ENCODE data around the gene ITPRIP. TPM values are rescaled to one million over a fixed set of nuclear protein-coding genes. Genes with fewer than 3 reads are reported as not detected.

Gene ITPRIP
- total RNA-seq, 4 donors from 2014 or later = 22.6 to 58.2 (median 39.9) TPM

DNA sequence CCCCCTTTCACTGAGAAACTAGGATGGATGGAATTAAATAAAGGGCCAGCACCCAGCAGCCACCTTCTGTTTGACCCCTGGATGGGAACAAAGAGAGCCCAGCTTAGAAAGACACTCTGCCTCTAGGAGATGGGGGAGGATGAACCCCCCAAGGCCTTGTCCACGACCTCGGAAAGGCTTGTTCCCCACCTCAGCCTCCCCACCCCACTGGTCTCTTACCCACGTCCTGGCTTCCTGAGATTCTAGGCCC lies 9.7 kb downstream of the ITPRIP start:
- TF ChIP-seq POLR2A (IDR thresholded peaks at IDR 0.05) = no peak
- TF ChIP-seq EP300 (IDR thresholded peaks at IDR 0.05) = no peak
- TF ChIP-seq, protein P1, sequence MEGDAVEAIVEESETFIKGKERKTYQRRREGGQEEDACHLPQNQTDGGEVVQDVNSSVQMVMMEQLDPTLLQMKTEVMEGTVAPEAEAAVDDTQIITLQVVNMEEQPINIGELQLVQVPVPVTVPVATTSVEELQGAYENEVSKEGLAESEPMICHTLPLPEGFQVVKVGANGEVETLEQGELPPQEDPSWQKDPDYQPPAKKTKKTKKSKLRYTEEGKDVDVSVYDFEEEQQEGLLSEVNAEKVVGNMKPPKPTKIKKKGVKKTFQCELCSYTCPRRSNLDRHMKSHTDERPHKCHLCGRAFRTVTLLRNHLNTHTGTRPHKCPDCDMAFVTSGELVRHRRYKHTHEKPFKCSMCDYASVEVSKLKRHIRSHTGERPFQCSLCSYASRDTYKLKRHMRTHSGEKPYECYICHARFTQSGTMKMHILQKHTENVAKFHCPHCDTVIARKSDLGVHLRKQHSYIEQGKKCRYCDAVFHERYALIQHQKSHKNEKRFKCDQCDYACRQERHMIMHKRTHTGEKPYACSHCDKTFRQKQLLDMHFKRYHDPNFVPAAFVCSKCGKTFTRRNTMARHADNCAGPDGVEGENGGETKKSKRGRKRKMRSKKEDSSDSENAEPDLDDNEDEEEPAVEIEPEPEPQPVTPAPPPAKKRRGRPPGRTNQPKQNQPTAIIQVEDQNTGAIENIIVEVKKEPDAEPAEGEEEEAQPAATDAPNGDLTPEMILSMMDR (IDR thresholded peaks at IDR 0.05) = no peak
- 0 to 13% methylated on average over 3 of the region's 3 CpGs for WGBS, 2 donors
- Histone ChIP-seq H3K4me1 (peaks cover 3 to 100% (median 100%) of the 10 kb centered on the region in 4 donors), H3K27me3 (no peaks in the 10 kb centered on the region), H3K9me3 (no peaks in the 10 kb centered on the region), H3K36me3 (no peaks in the 10 kb centered on the region), H3K4me3 (peak overlapping the region; percentile 5 to 36 (median 12)), H3K27ac (peak overlapping the region; percentile 79 to 98 (median 92))
- DNase-seq (ENCODE audit: low spot score in 2 of 2) = no peak

GRCh38 chr10:104327745-104328645 lies 10.3 kb downstream of the ITPRIP start:
- Histone ChIP-seq H3K9me3 (no peaks in the 10 kb centered on the region), H3K4me1 (peaks cover 3 to 100% (median 100%) of the 10 kb centered on the region in 4 donors), H3K27me3 (no peaks in the 10 kb centered on the region), H3K4me3 (peak overlapping the region; percentile 5 to 36 (median 22)), H3K27ac (peak overlapping the region; percentile 79 to 98 (median 92)), H3K36me3 (no peaks in the 10 kb centered on the region)
- 9 to 17% methylated on average over 16 to 20 of the region's 20 CpGs for WGBS, 2 donors
- peak in 1 of 2 donors; percentile 16 for DNase-seq (ENCODE audit: low spot score in 2 of 2)
- TF ChIP-seq, protein P1 (IDR thresholded peaks at IDR 0.05) = no peak
- peak in 1 of 2 donors; percentile 61 for TF ChIP-seq POLR2A (IDR thresholded peaks at IDR 0.05)
- peak in 1 of 2 donors; percentile 93 for TF ChIP-seq EP300 (IDR thresholded peaks at IDR 0.05)

DNA sequence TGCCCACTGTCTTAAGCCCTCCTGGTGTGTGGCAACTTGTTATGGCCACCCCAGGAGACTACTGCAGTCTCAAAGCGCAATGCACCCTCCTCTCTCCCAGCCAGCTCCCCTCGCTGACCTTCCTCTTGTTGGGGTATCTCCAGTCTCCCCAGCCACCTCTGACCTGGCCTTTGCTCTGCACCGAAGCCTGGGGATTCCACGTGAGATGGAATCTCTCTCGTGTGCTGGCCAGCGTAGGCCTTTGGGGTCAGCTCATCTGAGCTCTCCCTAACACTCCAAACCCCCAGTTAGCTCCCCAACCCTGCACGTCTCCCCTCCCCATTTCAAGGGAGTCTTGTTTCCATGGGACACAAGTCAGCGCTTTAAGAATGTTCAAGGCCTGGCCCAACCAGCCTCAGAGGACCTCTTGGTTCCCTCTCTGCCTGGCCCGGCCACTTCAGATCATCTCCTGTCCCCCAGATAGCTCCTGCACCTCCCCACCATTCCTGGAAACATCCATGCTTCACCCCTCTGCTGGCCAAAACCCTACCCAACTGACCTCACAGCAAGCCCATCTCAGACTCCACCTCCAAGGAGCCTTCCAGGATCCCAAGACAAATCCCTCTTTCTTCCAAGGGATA lies 11.2 kb downstream of the ITPRIP start:
- H3K27me3 ChIP-seq = no peaks in the 10 kb centered on the region
- H3K36me3 ChIP-seq = no peaks in the 10 kb centered on the region
- WGBS, 2 donors = 80 to 86% methylated on average over 9 of the region's 9 CpGs
- no peaks in the 10 kb centered on the region for H3K9me3 ChIP-seq
- DNase-seq (ENCODE audit: low spot score in 2 of 2) = peak in 1 of 2 donors; percentile 4
- H3K27ac ChIP-seq = peak overlapping the region; percentile 79 to 98 (median 92)
- H3K4me3 ChIP-seq = peak overlapping the region in 1 of 4 donors; percentile 36
- TF ChIP-seq EP300 (IDR thresholded peaks at IDR 0.05) (no peak), POLR2A (IDR thresholded peaks at IDR 0.05) (no peak)
- TF ChIP-seq, protein P1 (IDR thresholded peaks at IDR 0.05) = no peak
- H3K4me1 ChIP-seq = peaks cover 3 to 100% (median 100%) of the 10 kb centered on the region in 4 donors

DNA sequence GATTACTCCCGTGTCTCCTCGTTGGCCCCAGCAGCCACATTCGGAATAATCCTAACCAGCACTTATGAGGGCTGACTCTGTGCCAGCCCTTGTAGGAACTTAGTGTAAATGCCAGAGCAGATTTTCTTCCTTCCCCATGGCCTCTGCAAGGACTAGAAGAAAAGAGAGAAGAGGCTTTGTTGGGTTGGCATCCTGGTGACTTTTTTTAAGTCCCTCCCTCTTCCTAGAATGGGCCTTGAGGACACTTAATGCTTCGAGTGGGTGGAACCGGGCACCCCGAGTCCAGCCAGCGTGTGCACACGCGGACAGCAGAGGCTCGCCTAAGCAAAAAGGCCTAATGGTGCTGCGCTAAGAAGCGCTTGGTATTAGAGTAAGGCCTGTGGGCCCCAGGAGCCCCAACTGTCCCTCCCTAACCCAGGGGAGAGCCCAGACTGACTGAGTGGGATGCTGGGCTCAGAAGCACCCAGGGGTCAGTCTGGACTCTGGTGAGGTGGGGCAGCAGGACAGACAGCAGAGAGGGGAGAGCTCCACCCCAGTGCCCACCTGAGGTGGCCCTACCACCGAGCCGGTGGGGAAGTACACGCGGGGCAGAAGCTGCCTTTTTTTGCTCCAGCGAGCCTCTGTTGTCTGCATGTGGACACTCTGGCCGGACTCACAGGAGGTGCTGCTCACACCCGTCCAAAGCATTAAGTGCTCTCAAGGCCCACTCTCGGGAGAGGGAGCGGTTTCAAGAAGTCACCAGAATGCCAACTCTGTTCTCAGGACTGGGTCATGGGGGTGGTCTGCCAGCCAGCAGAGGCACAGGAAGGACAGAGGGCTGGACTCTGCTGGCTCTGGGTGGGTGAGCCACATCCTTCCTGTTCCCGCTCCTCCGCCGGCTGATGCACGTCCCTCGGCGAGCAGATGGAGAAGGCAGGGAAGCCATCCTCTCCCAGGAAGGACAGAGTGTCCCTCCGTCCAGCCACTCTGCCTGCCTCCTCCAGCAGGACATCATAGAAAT lies 12.5 kb downstream of the ITPRIP start:
- Histone ChIP-seq H3K27me3 (no peaks in the 10 kb centered on the region), H3K4me3 (peak overlapping the region in 1 of 4 donors; percentile 22), H3K27ac (peak overlapping the region; percentile 77 to 98 (median 88)), H3K9me3 (no peaks in the 10 kb centered on the region), H3K4me1 (peaks cover 0 to 100% (median 100%) of the 10 kb centered on the region in 4 donors), H3K36me3 (no peaks in the 10 kb centered on the region)
- TF ChIP-seq, protein P1 (IDR thresholded peaks at IDR 0.05) = no peak
- TF ChIP-seq EP300 (IDR thresholded peaks at IDR 0.05) = peak in 1 of 2 donors; percentile 88
- TF ChIP-seq POLR2A (IDR thresholded peaks at IDR 0.05) = no peak
- DNase-seq (ENCODE audit: low spot score in 2 of 2) = peak in 1 of 2 donors; percentile 17
- 32 to 54% methylated on average over 21 to 25 of the region's 28 CpGs for WGBS, 2 donors

Data from tibial nerve (tissue), 4 donors.